Stimulated activated naive CD8-positive, alpha-beta T cell treated with anti-CD3 and anti-CD28 coated beads, Interleukin-15, amount 100 ng/mL, for 72 hours (primary cell): ENCODE measurements around the gene CHD1L.
"Not testable (repeated sequence)": the region's sequence is repeated elsewhere in the genome, so short reads cannot be mapped to it uniquely, and the experiment has no call there.

Experiments used
- ATAC-seq: fragments of 150-1000 bp; cut with Tn5 transposase; 2 replicates; pipeline ENCODE4 v1.10.0; 2021; ENCODE audit warnings: mild to moderate bottlenecking, moderate library complexity
- DNase-seq, 2 donors: peaks; one replicate each; pipeline ENCODE4 v3.0.0; 2021 to 2022
- H3K27ac Mint-ChIP-seq, 2 donors: one replicate each; pipeline ENCODE4 v1.8.0; 2022; ENCODE audit warnings: mild to moderate bottlenecking in 2 of 2, mixed read lengths in 2 of 2, moderate library complexity in 2 of 2
- H3K27me3 Mint-ChIP-seq: one replicate; pipeline ENCODE4 v1.8.0; 2022; ENCODE audit warnings: mixed read lengths
- H3K4me1 Mint-ChIP-seq: one replicate; pipeline ENCODE4 v1.8.0; 2022; ENCODE audit warnings: mild to moderate bottlenecking, mixed read lengths
- H3K4me3 Mint-ChIP-seq, 2 donors: one replicate each; pipeline ENCODE4 v1.8.0; 2022; ENCODE audit warnings: mild to moderate bottlenecking in 2 of 2, mixed read lengths in 2 of 2, moderate library complexity in 1 of 2
- H3K9me3 Mint-ChIP-seq, 2 donors: one replicate each; pipeline ENCODE4 v1.8.0; 2022; ENCODE audit warnings: mixed read lengths in 2 of 2

Gene CHD1L

DNA sequence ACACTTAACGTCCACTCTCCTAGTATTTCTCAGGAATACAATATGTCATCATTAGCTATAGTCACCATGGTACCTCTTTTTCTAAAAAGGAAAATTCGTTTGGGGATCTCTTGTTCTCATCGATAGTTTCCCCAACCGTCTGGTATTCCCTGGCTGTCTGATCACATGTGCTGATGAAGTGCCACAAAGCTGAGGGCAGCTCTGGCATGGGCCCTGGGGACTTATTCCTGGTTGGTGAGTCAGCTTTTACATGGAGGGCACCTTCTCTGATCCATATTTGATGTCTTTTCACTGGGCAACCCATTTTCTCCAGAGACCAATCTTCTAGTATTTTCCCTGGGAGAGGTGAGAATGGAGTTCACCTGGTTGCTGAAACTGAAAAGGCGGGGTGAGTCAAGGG lies 39.5 kb downstream of the CHD1L start:
- H3K27ac Mint-ChIP-seq, result no peak overlapping the region
- no peak overlapping the region for H3K4me3 Mint-ChIP-seq
- H3K9me3 Mint-ChIP-seq, result no peaks in the 10 kb centered on the region
- H3K4me1 Mint-ChIP-seq, result no peaks in the 10 kb centered on the region
- no peak for ATAC-seq
- DNase-seq, result no peak
- no peaks in the 10 kb centered on the region for H3K27me3 Mint-ChIP-seq

DNA sequence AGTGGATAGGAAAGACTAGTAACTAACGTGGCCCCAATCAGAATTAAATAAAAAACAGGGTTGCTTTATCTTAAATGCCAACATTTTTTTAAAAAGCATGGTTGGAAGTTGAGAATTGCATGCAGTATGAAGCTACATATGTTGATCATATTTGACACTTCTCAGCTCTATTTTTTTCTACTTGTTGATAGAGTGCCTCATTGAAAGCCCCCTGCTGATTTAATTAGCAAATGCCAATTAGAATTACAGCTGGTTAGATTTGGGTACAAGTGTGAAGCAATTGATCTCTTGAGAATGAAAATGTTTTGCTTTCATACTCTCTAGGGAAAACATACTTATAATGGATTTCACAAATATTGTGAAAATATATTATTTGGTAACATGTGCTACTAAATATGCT lies 40.5 kb downstream of the CHD1L start:
- Mint-ChIP-seq H3K4me1 (no peaks in the 10 kb centered on the region), H3K9me3 (no peaks in the 10 kb centered on the region), H3K4me3 (no peak overlapping the region), H3K27ac (no peak overlapping the region), H3K27me3 (no peaks in the 10 kb centered on the region)
- no peak for ATAC-seq
- no peak for DNase-seq

DNA sequence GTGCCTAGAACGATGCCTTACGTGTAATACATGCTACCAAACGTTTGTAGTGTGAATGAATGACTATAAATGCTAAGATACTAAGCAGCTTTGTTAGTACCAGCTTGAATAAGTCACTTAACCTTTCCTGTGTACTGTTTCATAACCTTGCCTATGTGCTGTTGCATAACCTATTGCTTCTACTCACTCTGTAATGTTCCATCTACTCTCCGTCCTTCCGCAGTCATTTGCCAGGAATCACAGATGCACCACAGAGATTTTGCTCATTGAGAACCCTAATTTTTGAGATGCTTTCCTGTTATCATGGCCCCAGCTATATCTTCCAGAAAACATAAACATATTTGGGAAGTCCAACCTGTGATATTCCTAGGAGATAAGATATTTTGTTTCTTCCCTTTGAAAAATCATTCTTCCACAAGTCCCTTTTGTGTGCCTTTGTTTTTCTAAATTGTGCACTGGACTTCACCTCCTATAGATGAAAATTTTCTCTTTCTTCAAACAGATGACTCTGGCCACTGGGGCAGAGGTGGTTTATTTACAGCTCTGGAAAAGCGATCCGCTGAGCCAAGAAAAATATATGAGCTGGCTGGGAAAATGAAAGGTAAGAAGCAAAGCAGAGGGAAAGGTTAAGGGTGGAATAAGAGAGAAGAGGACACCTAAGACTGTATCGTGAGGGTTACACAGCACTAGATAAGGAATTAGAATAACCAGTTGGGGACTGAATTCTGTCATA lies 44.8 kb downstream of the CHD1L start:
- no peak overlapping the region for H3K4me3 Mint-ChIP-seq
- H3K4me1 Mint-ChIP-seq, result peaks cover 6% of the 10 kb centered on the region
- ATAC-seq (no peak), DNase-seq (no peak)
- H3K27me3 Mint-ChIP-seq, result no peaks in the 10 kb centered on the region
- H3K27ac Mint-ChIP-seq, result no peak overlapping the region
- H3K9me3 Mint-ChIP-seq, result peaks cover 0 to under 1% of the 10 kb centered on the region in 2 donors

DNA sequence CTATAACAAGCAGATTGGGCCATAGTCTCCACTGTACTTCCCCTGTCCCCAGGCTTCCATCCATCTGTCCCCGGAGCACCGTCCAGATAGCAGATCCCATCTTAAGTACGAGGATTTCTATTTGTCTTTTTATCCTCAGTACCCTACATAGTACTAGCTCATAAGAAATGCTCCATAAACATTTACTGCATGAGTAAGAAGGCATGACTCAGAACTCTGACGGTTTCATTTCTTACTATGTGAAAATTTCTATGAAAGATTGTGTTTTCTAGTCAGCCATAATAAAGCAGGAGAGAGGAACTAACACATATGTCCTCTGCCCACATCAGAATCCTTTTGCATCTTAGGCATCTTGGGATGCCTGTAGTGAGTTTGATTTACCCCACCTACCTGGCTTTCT lies 49.5 kb downstream of the CHD1L start:
- no peak overlapping the region for H3K4me3 Mint-ChIP-seq

DNA sequence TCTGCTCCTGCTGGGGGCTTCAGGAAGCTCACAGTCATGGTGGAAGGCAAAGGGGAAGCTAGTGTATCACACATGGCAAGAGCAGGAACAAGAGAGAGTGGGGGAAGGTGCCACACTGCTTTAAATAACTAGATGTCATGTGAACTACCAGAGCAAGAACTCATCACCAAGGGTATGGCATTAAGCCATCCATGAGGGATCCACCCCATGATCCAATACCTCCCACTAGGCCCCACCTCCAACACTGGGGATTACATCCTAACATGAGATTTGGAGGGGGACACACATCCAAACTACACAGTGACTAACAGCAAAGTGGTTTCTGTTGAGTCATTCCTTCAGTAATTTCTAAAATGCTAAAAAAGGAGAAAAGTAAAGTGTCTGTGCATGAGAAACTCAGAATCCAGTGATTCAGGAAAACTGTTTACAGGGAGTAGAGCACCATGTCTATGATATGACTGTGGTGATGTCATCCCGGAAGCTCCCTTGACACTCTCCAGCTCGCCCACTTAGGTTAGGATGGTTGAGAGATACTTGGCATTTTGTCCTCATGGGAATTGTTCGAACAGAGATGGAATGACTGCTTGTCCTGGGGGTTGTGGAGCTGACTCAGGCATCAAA lies 50.3 kb downstream of the CHD1L start:
- DNase-seq (no peak), ATAC-seq (no peak)
- H3K9me3 Mint-ChIP-seq, result peaks cover 16% of the 10 kb centered on the region in 2 donors
- H3K27me3 Mint-ChIP-seq, result no peaks in the 10 kb centered on the region
- H3K4me3 Mint-ChIP-seq, result no peak overlapping the region
- H3K27ac Mint-ChIP-seq, result no peak overlapping the region
- H3K4me1 Mint-ChIP-seq, result peaks cover 6% of the 10 kb centered on the region

More for the DNA sequence above, 49.5 kb downstream of the CHD1L start:
- H3K9me3 Mint-ChIP-seq, result peaks cover 8 to 10% of the 10 kb centered on the region in 2 donors
- no peak for DNase-seq
- peak overlapping the region in 1 of 2 donors; percentile 15 for H3K27ac Mint-ChIP-seq
- peak; percentile 60 for ATAC-seq
- H3K27me3 Mint-ChIP-seq, result no peaks in the 10 kb centered on the region
- H3K4me1 Mint-ChIP-seq, result peaks cover 6% of the 10 kb centered on the region

DNA sequence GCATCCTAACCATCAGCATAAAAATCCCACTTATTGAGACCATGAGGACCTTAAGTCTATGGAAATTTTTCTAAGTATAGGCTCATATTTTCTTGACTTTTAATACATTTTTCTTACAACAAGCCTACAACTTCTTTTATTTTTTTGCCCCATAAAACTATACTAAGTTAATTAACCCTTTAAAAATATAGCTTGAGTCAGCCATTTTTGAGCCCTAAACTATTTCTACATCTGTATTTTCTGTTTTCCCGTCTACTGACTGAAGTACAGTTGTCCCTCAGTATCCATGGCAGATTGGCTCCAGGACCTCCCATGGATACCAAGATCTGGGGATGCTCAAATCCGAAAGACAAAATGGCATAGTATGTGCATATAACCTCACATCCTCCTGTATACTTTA lies 55.0 kb downstream of the CHD1L start:
- Mint-ChIP-seq H3K9me3 (peaks cover 44 to 50% of the 10 kb centered on the region in 2 donors), H3K27ac (no peak overlapping the region), H3K4me3 (no peak overlapping the region), H3K4me1 (no peaks in the 10 kb centered on the region), H3K27me3 (no peaks in the 10 kb centered on the region)
- ATAC-seq, result no peak
- DNase-seq, result no peak

DNA sequence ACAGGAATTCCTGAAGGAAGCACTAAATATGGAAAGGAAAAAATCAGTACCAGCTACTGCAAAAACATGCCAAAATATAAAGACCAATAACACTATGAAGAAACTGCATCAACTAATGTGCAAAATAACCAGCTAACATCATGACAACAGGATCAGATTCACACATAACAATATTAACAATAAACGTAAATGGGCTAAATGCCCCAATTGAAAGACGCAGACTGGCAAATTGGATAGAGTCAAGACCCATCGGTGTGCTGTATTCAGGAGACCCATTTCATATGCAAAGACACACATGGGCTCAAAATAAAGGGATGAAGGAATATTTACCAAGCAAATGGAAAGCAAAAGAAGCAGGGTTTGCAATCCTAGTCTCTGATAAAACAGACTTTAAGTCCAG lies 63.3 kb downstream of the CHD1L start:
- ATAC-seq, DNase-seq, H3K27me3 Mint-ChIP-seq, H3K4me1 Mint-ChIP-seq, H3K4me3 Mint-ChIP-seq: not testable (repeated sequence)
- peak overlapping the region in 1 of 2 donors; percentile 28 for H3K27ac Mint-ChIP-seq
- peaks cover 57 to 76% of the 10 kb centered on the region in 2 donors for H3K9me3 Mint-ChIP-seq

DNA sequence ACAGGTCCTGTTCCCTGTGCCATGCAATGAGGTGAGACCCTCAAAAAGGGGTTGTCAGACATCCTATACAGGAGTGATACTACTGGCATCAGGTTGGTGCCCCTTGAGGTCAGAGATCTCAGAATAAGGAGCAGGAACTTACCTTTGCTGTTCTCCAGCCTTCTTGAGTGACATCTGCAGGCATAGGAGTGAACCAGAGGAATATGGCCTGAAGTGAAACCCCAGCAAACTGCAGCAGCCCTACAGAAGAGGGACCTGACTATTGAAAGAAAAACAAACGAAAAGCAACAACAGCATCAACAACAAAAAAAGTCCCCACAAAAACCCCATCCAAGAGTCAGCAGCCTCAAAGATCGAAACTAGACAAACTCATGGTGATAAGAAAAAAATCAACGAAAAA lies 74.5 kb downstream of the CHD1L start:
- Mint-ChIP-seq H3K27me3 (peaks cover 6% of the 10 kb centered on the region), H3K27ac (no peak overlapping the region), H3K4me3 (no peak overlapping the region), H3K9me3 (peaks cover 0 to 1% of the 10 kb centered on the region in 2 donors), H3K4me1 (no peaks in the 10 kb centered on the region)
- DNase-seq (no peak), ATAC-seq (no peak)

DNA sequence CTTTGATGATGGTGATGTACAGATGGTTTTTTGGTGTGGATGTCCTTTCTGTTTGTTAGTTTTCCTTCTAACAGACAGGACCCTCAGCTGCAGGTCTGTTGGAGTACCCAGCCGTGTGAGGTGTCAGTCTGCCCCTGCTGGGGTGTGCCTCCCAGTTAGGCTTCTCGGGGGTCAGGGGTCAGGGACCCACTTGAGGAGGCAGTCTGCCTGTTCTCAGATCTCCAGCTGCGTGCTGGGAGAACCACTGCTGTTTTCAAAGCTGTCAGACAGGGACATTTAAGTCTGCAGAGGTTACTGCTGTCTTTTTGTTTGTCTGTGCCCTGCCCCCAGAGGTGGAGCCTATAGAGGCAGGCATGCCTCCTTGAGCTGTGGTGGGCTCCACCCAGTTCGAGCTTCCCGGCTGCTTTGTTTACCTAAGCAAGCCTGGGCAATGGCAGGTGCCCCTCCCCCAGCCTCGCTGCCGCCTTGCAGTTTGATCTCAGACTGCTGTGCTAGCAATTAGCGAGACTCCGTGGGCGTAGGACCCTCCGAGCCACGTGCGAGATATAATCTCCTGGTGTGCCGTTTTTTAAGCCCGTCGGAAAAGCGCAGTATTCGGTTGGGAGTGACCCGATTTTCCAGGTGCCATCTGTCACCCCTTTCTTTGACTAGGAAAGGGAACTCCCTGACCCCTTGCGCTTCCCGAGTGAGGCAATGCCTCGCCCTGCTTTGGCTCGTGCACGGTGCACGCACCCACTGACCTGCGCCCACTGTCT lies 84.6 kb downstream of the CHD1L start:
- H3K9me3 Mint-ChIP-seq, H3K27ac Mint-ChIP-seq, H3K4me1 Mint-ChIP-seq, ATAC-seq, H3K4me3 Mint-ChIP-seq, DNase-seq: not testable (repeated sequence)
- peaks cover 23% of the 10 kb centered on the region for H3K27me3 Mint-ChIP-seq

DNA sequence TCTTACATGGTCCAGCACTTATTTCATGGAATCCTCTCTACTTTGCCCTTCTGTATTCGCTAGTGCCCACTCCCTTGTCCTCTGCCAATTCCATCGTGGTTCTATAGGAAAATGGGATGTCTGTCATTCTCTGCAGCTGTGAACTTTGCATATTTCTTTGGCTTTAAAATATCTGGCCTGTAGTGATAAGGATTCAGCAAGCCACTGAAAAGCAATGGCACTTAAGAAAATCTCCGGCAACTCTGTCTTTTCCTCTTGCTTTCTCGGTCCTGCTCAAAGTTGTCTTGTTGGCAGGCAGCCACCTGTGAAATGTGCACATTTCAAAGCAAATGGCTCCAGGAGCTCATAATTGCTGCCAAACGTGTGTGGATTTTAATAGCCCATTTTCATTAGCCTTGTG lies 91.8 kb downstream of the CHD1L start:
- Mint-ChIP-seq H3K4me1 (no peaks in the 10 kb centered on the region), H3K9me3 (no peaks in the 10 kb centered on the region), H3K4me3 (no peak overlapping the region), H3K27me3 (peaks cover 33% of the 10 kb centered on the region), H3K27ac (no peak overlapping the region)
- no peak for DNase-seq
- no peak for ATAC-seq

DNA sequence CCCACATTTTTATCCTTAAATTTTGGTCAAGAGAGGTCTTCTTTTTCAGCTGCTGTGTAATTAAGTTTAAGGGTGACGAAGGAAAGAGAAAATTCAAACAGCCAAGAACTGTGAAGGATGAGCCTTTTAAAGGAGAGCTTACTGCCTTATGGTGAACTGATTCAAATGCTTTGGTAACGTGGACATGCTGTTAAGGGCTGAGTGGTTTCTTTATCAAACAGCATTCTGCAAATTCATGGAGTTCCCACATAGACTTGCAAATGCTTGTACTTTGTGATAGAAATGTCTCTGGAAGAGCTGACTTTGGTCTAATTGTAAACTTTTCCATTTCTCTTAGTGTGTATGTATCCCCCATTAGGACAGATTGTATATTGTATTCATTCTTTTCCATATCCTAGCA lies 93.8 kb downstream of the CHD1L start:
- ATAC-seq (no peak), DNase-seq (no peak)
- Mint-ChIP-seq H3K27me3 (peaks cover 34% of the 10 kb centered on the region), H3K27ac (no peak overlapping the region), H3K4me3 (no peak overlapping the region), H3K4me1 (no peaks in the 10 kb centered on the region), H3K9me3 (no peaks in the 10 kb centered on the region)

DNA sequence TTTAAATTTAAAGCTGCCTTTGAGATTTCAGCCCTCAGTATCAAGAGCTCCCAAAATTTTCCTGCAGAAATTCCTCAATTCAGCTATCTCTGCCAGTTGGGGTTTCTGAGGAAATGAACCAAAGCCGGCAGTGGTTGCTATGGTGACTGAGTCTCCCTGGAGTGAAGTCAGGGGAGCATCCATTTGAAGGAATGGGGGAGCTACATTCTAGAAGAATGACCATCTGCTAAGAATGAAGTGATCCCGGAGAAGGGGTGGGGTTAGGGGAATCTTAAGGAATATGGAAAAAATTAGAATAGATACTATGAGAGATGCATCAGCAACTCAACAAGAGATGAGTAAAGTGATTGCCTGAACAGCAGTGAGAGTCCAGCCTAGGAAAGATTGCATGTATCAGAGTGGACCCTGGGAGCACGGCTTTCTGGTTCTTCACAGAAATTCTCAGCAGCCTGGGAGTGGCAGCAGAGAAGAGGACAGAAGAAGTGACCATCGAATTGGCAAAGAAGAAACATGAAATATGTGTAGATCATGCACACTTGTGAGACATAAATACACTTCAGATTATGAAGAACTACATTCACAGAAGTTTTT lies 94.7 kb downstream of the CHD1L start:
- no peak for ATAC-seq

DNA sequence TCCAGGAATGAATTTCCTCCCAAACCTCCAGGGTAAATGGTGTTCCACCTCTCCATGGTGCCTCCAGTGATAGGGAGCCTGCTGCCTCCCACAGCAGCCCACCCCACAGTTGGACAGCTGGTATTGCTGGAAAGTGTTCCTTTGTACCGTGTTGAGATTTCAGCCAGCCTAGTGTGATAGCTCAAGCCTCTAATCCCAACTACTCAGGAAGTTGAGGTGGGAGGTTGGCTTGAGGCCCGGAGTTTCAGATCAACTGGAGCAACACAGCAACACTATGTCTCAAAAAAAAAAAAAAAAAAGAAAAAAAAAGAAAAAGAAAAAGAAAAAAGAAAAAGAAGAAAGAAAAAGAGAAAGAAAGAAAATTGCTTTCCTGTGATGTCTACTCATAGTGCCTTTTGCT lies 96.1 kb downstream of the CHD1L start:
- H3K27me3 Mint-ChIP-seq, result peaks cover 44% of the 10 kb centered on the region
- no peaks in the 10 kb centered on the region for H3K4me1 Mint-ChIP-seq
- no peak overlapping the region for H3K4me3 Mint-ChIP-seq
- no peak overlapping the region for H3K27ac Mint-ChIP-seq
- H3K9me3 Mint-ChIP-seq, result no peaks in the 10 kb centered on the region
- ATAC-seq, result no peak
- DNase-seq, result no peak

More for the DNA sequence above, 94.7 kb downstream of the CHD1L start:
- Mint-ChIP-seq H3K4me3 (no peak overlapping the region), H3K27ac (no peak overlapping the region), H3K4me1 (no peaks in the 10 kb centered on the region), H3K27me3 (peaks cover 42% of the 10 kb centered on the region), H3K9me3 (no peaks in the 10 kb centered on the region)
- DNase-seq, result no peak

DNA sequence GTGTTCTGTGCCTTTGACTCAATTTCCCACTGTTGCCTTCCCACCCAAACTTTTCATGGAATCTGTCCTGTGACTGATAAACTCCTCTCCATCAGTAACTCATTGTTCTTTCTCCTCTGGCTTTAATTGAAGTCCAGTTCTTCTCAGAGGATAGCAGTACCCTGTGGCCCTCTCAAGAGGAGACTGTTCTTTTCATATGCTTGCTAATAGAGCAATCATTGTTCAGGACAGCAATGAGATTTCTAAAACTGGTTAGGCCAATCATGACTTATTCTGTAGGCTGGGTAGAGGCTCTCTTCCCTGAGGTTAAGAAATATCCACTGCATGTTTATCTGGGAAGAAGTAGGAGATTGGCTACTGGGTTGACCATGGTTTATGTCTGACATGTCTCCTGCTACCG lies 98.8 kb downstream of the CHD1L start:
- Mint-ChIP-seq H3K27ac (no peak overlapping the region), H3K27me3 (peaks cover 55% of the 10 kb centered on the region), H3K4me1 (no peaks in the 10 kb centered on the region), H3K9me3 (peaks cover 0 to 6% of the 10 kb centered on the region in 2 donors), H3K4me3 (no peak overlapping the region)
- DNase-seq, result no peak
- no peak for ATAC-seq
